Activated CD8-positive, alpha-beta T cell treated with anti-CD3 and anti-CD28 coated beads for 36 hours (primary cell): Measurements from ENCODE around the gene LVRN. TPM values are rescaled to one million over a fixed set of nuclear protein-coding genes. Genes with fewer than 3 reads are reported as not detected.

Source experiments
- ATAC-seq: fragments of 200-7000 bp; cut with Tn5 transposase; one replicate; pipeline ENCODE4 v1.10.0; 2021; ENCODE audit warnings: mild to moderate bottlenecking, moderate library complexity
- CTCF ChIA-PET: fragments of 350-600 bp; sonication (Branson Sonifier 250); formaldehyde crosslinking; loops from one replicate; lab custom pipeline; 2021; ENCODE audit warnings: antibody characterized with exemption; lab: Charles Lee
- POLR2A ChIA-PET: fragments of 350-600 bp; sonication (Branson Sonifier 250); formaldehyde crosslinking; loops from one replicate; lab custom pipeline; 2021; ENCODE audit warnings: antibody characterized with exemption; lab: Charles Lee
- DNase-seq: peaks from one replicate; pipeline ENCODE4 v3.0.0-alpha.2; 2020
- H3K27ac Mint-ChIP-seq: one replicate; pipeline ENCODE4 v1.8.0; 2021; ENCODE audit warnings: mild to moderate bottlenecking, mixed read lengths
- H3K27me3 Mint-ChIP-seq: one replicate; pipeline ENCODE4 v1.8.0; 2021; ENCODE audit warnings: mixed read lengths
- H3K36me3 Mint-ChIP-seq: one replicate; pipeline ENCODE4 v1.8.0; 2021; ENCODE audit warnings: low read depth, mixed read lengths
- H3K4me1 Mint-ChIP-seq: one replicate; pipeline ENCODE4 v1.8.0; 2021; ENCODE audit warnings: low read depth, mixed read lengths
- H3K4me3 Mint-ChIP-seq: one replicate; pipeline ENCODE4 v1.8.0; 2021; ENCODE audit warnings: mild to moderate bottlenecking, moderate library complexity, mixed read lengths
- H3K9me3 Mint-ChIP-seq: one replicate; pipeline ENCODE4 v1.8.0; 2021; ENCODE audit warnings: mixed read lengths
- intact Hi-C: fragments of 100-400 bp; cut with micrococcal nuclease; formaldehyde crosslinking; loops from one replicate; pipeline ENCODE4 v1.10.0; 2022
- total RNA-seq, 2 experiments: library from RNA; stranded (reverse); gene quantifications; one replicate each; pipeline ENCODE4 v1.2.3, GENCODE V29; 2021
- TF ChIP-seq, protein P1 (sequence below): fragments of 200-600 bp; IDR thresholded peaks from one replicate; pipeline ENCODE4 v1.8.0; 2022; ENCODE audit warnings: antibody characterized with exemption, mild to moderate bottlenecking

Gene LVRN
- total RNA-seq, 2 experiments from 2014 or later = 0.27 to 0.29 TPM

GRCh38 chr5:115985802-115986757, 23.8 kb downstream of the LVRN start:
- H3K9me3 Mint-ChIP-seq = no peaks in the 10 kb centered on the region
- DNase-seq (no peak), ATAC-seq (no peak)
- no peak overlapping the region for H3K27ac Mint-ChIP-seq
- CTCF ChIA-PET = interaction anchor here (0.5 kb wide), 1 partner anchor 227 kb away, joined by 3 read pairs; no protein-coding TSS in a partner anchor
- TF ChIP-seq, protein P1, sequence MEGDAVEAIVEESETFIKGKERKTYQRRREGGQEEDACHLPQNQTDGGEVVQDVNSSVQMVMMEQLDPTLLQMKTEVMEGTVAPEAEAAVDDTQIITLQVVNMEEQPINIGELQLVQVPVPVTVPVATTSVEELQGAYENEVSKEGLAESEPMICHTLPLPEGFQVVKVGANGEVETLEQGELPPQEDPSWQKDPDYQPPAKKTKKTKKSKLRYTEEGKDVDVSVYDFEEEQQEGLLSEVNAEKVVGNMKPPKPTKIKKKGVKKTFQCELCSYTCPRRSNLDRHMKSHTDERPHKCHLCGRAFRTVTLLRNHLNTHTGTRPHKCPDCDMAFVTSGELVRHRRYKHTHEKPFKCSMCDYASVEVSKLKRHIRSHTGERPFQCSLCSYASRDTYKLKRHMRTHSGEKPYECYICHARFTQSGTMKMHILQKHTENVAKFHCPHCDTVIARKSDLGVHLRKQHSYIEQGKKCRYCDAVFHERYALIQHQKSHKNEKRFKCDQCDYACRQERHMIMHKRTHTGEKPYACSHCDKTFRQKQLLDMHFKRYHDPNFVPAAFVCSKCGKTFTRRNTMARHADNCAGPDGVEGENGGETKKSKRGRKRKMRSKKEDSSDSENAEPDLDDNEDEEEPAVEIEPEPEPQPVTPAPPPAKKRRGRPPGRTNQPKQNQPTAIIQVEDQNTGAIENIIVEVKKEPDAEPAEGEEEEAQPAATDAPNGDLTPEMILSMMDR = no peak
- no peaks in the 10 kb centered on the region for H3K36me3 Mint-ChIP-seq
- H3K4me3 Mint-ChIP-seq = no peak overlapping the region
- POLR2A ChIA-PET = no interaction called here
- intact Hi-C loops = no loop called here
- peaks cover 5% of the 10 kb centered on the region for H3K27me3 Mint-ChIP-seq
- H3K4me1 Mint-ChIP-seq = no peaks in the 10 kb centered on the region

DNA sequence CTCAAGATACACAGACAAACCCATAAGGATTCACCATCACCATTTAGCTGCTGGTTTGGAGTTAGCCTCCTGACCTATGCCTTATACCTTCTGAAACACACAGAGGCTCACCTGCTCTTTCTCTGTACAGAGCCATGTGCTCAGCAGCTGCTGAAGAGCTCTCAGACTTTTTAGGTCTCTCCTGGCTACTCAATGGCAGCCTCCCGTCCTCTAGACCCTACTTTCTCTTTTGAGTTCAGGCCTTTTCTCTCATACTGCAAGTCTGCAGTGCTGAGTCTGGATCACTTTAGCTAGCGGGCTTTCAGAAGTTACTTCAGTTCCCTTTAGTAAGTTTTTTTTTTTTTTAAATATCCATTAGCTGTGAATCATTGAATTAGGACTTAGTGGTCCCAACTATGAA, 25.7 kb downstream of the LVRN start:
- TF ChIP-seq, protein P1 = no peak
- Mint-ChIP-seq H3K9me3 (no peaks in the 10 kb centered on the region), H3K4me1 (no peaks in the 10 kb centered on the region), H3K27ac (no peak overlapping the region), H3K36me3 (no peaks in the 10 kb centered on the region), H3K27me3 (peaks cover 4% of the 10 kb centered on the region), H3K4me3 (no peak overlapping the region)
- ChIA-PET CTCF (no interaction called here), POLR2A (no interaction called here)
- DNase-seq (no peak), ATAC-seq (no peak)
- intact Hi-C loops = no loop called here

DNA sequence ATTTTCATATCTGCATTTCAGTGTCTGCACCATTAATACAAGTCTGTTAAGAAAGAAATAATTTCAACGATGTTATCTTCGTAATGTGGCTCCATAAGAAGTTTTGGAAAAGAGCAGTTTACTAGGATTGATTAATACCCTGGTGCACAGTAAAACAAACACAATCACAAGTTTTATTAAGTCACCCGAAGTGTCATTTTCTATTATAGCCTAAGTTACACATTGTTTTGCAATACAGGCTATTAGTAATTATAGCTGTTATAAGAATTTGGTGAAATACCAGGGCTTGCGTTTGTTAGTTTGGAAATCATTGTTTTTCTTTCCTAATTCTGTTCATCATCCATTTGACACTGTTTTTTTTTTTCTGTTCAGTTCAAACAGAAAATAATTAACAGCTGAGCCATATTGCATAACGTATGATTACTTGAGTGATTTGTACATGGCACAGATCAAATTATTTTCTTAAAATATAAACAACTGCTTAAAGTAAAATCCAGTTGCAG, 30.6 kb downstream of the LVRN start:
- Mint-ChIP-seq H3K4me3 (no peak overlapping the region), H3K27ac (no peak overlapping the region), H3K9me3 (no peaks in the 10 kb centered on the region), H3K4me1 (no peaks in the 10 kb centered on the region), H3K36me3 (no peaks in the 10 kb centered on the region), H3K27me3 (peaks cover 13% of the 10 kb centered on the region)
- intact Hi-C loops = no loop called here
- ChIA-PET POLR2A (no interaction called here), CTCF (no interaction called here)
- DNase-seq (no peak), ATAC-seq (no peak)
- TF ChIP-seq, protein P1 = no peak

GRCh38 chr5:115995351-115995750, 33.1 kb downstream of the LVRN start:
- ATAC-seq = no peak
- H3K4me1 Mint-ChIP-seq = no peaks in the 10 kb centered on the region
- no peak for DNase-seq
- H3K36me3 Mint-ChIP-seq = no peaks in the 10 kb centered on the region
- H3K9me3 Mint-ChIP-seq = no peaks in the 10 kb centered on the region
- no peak overlapping the region for H3K4me3 Mint-ChIP-seq
- intact Hi-C loops = no loop called here
- CTCF ChIA-PET = interaction anchor here (1.2 kb wide), 1 partner anchor 11 kb away, joined by 3 read pairs; no protein-coding TSS in a partner anchor
- TF ChIP-seq, protein P1 = no peak
- POLR2A ChIA-PET = no interaction called here
- H3K27me3 Mint-ChIP-seq = peaks cover 12% of the 10 kb centered on the region
- H3K27ac Mint-ChIP-seq = no peak overlapping the region
